HG03565 (cell line): ENCODE results near the gene FBXO42.
A peak's percentile ranks its signal among the peaks of the same experiment; 100 is the strongest.
"Not testable (repeated sequence)": the region's sequence is repeated elsewhere in the genome, so short reads cannot be mapped to it uniquely, and the experiment has no call there.

Source experiments
- ATAC-seq: cut with Tn5 transposase; IDR thresholded peaks from one replicate; pipeline ENCODE4 v1.9.1; 2021; ENCODE audit warnings: mild to moderate bottlenecking, moderate library complexity; ENCODE audit not compliant: unreplicated experiment

Gene FBXO42

GRCh38 chr1:16222716-16223115 is 129.6 kb downstream of the FBXO42 start:
- not testable (repeated sequence) for ATAC-seq

DNA sequence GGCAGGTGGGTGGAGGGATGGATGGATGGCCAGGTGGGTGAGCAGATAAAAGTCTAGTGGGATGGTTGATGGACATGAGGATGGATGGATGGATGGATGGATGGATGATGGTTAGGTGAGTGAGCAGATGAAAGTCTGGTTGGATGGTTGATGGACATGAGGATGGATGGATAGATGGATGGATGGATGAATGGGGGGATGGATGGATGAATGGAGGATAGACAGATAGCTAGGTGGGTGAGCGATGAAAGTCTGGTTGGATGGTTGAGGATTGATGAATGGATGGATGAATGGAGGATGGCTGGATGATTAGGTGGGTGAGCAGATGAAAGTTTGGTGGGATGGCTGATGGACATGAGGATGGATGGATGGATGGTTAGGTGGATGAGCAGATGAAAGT is 130.8 kb downstream of the FBXO42 start:
- ATAC-seq: no peak

DNA sequence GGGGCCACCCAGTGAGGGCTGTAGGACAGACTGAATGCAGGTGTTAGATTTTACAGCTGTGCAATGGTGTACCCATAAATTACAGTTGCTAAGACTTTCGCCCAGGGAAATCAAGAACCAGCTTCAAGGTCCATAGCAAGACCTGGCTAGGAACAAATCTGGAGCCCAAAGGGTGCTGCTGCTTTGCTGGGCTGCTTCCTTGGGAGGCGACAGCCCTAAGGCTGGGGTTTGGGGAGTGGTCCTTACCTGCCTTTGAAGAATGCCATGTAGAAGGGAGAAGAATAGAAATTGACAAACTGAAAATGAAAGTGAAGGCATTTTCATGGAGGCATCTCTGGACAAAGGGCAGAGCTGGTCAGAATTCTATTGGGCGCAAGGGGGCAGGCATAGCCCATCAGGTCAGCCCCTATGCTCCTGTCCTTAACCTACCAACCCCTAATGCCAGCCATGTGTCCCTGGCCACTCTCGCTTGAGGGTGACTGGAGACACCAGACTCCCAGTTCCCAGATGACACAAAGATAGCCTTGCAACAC is 132.2 kb downstream of the FBXO42 start:
- no peak for ATAC-seq

DNA sequence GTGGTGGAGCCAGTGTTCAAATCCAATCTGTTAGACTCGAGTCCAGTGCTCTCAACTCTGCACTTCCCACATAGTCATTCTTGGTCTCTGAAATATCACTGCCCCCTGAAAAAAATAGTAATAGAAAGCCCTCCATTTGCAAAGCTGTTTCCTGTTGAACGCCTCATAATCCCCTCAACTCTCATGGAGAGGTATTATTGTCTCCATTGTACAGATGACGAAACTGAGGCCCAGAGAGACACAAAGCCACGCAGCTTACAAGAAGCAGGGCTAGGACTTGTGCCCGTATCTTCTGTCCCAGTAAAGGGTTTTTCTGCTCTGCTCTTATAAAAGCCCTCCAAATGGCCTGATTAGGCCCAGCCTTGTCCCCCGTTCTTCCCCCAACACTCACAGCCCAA is 133.6 kb downstream of the FBXO42 start:
- no peak for ATAC-seq

GRCh38 chr1:16218014-16218673 is 134.1 kb downstream of the FBXO42 start:
- ATAC-seq: no peak

DNA sequence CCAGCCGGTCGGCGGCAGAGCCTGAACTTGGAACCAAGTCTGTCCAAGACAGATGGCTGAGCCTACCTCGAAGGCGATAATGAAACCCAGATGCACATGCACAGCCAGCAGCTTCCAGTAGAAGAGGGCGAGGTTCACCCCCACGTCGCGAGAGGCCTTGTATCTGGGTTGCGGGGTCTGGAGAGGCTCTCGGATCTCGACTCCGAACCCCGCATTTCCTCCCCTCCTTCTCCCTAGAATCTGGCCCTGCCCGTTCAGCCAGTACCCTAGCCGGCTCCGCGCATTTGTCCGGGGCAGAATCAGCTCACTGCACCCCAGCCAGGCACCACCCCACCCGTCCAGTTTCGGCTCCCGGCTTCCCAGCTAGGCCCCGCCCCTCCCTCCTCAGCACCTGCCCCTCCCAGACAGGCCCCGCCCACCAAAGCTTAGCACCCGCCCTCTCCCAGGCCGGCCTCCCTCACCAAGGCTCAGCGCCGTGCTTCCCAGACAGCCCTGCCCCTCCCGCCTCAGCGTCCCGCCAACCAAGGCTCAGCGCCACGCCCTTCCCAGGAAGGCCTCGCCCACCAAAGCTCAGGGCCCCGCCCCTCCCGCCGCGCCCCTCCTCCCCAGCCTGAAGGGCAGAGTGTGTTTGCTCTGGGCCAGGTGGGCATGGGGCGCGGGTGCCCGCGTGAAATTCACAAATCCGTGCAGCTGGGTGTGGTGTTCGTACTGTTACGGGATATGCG is 135.1 kb downstream of the FBXO42 start:
- ATAC-seq: peak; percentile 84

DNA sequence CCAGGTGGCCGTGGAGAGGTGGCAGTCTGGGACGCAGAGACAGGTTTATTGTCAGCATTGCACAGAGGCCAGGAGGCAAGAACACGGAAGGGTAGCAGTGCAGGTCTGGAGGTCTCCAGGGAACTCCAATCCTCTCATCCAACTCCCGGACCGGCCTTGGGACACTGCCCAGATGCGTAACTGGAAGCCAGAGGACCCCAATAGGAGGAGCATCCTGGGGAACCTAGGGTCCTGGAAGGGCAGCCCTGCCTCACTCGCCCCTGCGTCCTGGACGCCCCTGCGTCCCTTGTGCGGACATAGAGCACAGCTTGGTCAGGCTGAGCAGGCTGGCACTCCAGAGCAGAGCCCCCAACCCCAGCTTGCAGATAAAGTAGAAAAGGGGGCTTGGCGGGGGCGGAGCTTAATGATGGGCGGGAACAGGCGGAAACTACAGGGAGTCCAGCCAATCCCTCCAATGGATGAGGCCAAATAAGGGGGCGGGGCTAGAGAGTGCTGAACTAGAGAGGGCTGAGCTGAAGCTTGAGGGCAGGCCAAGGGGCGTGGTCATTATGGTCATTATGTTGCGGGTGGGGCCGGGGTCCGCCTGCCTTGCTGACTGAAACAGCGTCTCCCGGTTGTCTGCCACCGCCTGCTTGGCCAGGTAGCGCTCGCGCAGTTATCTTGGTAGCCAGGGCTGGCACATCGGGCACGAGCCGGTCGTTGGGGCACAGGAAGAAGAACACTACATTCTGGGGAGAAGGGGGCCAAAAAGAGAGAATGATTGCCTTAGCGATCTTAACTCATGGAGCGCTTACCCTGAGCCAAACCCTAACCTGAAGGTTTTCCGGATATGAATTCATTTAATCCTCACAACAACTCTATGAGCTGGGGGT is 136.2 kb downstream of the FBXO42 start:
- ATAC-seq: no peak

- ATAC-seq: not testable (repeated sequence)
Measured at GRCh38 chr1:16215240-16215639, 137.0 kb downstream of the FBXO42 start.

- not testable (repeated sequence) for ATAC-seq
Measured at GRCh38 chr1:16213544-16213943, 138.7 kb downstream of the FBXO42 start.

DNA sequence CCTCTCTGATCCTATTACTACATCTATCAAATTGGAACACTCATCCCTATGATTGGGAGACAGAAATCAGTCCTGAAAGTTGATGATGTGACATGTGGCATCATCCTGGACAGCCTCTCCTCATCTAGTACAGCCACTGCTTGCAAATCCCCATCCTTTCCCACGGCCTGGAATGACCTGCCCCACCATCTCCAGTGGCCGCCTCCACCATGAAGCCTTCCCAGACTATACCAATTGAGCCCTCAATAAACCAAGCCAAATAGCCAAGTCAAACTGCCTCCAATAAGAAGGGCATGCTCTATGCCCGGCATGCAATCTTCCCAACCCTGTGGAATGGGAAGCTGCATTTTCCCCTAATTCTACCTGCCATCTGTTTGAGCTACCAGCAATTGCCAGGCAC is 139.3 kb downstream of the FBXO42 start:
- ATAC-seq: no peak

GRCh38 chr1:16212251-16212961 is 139.9 kb downstream of the FBXO42 start, which contains the start of gene ARHGEF19:
ARHGEF19 (minus strand) TSS chr1:16212652; CDS start chr1:16209054, 3,598 bp downstream.
- no peak for ATAC-seq

- ATAC-seq: no peak
Measured at GRCh38 chr1:16211824-16212223, 140.5 kb downstream of the FBXO42 start.

GRCh38 chr1:16210581-16210980 is 141.7 kb downstream of the FBXO42 start:
- ATAC-seq: no peak

DNA sequence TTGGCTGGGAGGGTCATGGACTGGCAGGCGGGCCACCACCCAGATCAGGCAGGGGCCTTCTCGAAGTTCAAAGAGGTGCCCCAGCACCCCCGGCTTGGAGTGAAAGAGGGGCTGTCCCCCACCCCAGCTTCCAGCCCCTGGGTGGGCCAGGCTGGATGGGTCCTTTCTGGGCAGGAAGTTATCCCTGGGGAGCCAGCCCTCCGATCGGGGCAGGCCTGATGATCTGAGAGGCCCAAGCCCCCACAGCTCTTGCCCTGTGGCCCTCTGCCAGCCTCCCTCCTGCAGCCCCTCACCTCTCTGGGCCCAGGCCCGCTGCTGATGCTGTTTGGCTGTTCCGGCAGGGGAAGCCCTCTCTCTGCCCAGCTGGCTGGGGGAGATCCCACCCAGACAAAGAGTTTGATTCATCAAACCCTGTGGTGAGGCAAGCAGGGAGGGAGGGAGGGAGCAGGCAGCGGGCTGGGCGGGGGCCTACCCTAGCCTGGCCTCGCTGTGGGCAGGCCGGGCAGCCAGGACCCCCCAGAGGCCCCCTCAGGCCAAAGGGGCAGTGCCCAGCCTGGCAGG is 142.4 kb downstream of the FBXO42 start:
- ATAC-seq: no peak

DNA sequence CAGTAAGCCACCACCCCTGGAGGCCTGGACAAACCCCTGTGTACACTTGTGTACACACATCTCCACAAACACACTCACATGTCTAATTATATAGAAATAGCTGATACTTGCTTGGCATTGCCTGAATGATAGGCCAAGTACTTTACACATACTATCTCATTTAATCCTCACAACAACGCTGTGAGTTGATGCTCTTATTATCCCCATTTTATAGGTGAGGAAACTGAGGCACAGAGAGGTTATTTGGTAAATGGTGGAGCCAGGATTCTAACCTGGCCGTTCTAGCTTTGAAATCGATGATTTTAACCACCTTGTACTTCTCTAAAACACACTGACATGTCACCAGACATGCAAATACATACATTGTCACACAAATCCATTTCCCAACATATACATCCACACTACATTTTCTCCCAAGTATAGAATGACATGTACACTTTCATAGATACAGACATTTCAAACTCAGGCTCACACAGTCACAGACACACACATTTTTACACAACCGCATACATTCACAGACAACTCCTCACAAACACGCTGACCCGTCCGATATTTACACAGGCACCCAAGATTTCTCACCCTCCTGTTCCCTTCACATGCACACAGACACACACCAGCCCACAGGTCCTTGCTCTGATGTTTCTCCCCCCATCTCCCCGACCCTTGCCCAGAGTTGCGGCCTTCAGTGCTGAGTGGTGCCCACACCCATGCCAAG is 143.0 kb downstream of the FBXO42 start:
- ATAC-seq: no peak

- ATAC-seq: no peak
Measured at GRCh38 chr1:16208270-16208987, 143.9 kb downstream of the FBXO42 start.

- ATAC-seq: no peak
Measured at GRCh38 chr1:16207318-16208269, 144.7 kb downstream of the FBXO42 start.
